Stimulated activated CD4-positive, alpha-beta T cell treated with anti-CD3 and anti-CD28 coated beads, Interleukin-4, amount 100 ng/mL, for 1 hour (primary cell): ENCODE results near the gene LUC7L.
"Not testable (repeated sequence)": the region's sequence is repeated elsewhere in the genome, so short reads cannot be mapped to it uniquely, and the experiment has no call there.

Experiments
- DNase-seq: peaks from one replicate; pipeline ENCODE4 v3.0.0-alpha.2; 2020

The LUC7L gene

DNA sequence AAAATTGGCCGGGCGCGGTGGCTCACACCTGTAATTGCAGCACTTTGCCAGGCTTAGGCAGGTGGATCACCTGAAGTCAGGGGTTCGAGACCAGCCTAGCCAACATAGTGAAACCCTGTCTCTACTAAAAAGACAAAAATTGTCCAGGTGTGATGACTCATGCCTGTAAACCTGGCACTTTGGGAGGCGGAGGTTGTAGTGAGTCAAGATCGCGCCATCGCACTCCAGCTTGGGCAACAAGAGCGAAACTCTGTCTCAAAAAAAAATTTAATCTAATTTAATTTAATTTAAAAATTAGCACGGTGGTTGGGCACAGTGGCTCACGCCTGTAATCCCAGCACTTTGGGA lies 50.6 kb downstream of the LUC7L start:
- DNase-seq = no peak

DNA sequence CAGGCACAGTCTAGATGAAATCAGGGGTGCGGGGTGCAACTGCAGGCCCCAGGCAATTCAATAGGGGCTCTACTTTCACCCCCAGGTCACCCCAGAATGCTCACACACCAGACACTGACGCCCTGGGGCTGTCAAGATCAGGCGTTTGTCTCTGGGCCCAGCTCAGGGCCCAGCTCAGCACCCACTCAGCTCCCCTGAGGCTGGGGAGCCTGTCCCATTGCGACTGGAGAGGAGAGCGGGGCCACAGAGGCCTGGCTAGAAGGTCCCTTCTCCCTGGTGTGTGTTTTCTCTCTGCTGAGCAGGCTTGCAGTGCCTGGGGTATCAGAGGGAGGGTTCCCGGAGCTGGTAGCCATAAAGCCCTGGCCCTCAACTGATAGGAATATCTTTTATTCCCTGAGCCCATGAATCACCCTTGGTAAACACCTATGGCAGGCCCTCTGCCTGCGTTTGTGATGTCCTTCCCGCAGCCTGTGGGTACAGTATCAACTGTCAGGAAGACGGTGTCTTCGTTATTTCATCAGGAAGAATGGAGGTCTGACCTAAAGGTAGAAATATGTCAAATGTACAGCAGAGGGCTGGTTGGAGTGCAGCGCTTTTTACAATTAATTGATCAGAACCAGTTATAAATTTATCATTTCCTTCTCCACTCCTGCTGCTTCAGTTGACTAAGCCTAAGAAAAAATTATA lies 51.1 kb downstream of the LUC7L start:
- no peak for DNase-seq

DNA sequence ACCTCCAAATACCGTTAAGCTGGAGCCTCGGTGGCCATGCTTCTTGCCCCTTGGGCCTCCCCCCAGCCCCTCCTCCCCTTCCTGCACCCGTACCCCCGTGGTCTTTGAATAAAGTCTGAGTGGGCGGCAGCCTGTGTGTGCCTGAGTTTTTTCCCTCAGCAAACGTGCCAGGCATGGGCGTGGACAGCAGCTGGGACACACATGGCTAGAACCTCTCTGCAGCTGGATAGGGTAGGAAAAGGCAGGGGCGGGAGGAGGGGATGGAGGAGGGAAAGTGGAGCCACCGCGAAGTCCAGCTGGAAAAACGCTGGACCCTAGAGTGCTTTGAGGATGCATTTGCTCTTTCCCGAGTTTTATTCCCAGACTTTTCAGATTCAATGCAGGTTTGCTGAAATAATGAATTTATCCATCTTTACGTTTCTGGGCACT lies 51.8 kb downstream of the LUC7L start:
- DNase-seq = no peak

DNA sequence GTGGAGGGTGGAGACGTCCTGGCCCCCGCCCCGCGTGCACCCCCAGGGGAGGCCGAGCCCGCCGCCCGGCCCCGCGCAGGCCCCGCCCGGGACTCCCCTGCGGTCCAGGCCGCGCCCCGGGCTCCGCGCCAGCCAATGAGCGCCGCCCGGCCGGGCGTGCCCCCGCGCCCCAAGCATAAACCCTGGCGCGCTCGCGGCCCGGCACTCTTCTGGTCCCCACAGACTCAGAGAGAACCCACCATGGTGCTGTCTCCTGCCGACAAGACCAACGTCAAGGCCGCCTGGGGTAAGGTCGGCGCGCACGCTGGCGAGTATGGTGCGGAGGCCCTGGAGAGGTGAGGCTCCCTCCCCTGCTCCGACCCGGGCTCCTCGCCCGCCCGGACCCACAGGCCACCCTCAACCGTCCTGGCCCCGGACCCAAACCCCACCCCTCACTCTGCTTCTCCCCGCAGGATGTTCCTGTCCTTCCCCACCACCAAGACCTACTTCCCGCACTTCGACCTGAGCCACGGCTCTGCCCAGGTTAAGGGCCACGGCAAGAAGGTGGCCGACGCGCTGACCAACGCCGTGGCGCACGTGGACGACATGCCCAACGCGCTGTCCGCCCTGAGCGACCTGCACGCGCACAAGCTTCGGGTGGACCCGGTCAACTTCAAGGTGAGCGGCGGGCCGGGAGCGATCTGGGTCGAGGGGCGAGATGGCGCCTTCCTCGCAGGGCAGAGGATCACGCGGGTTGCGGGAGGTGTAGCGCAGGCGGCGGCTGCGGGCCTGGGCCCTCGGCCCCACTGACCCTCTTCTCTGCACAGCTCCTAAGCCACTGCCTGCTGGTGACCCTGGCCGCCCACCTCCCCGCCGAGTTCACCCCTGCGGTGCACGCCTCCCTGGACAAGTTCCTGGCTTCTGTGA lies 52.5 kb downstream of the LUC7L start, which contains the start of gene HBA1:
Gene HBA1, plus strand, starts transcription at position 204 of the 906 bp plus-strand sequence. Its CDS starts 37 bp downstream, at position 241.
- not testable (repeated sequence) for DNase-seq

DNA sequence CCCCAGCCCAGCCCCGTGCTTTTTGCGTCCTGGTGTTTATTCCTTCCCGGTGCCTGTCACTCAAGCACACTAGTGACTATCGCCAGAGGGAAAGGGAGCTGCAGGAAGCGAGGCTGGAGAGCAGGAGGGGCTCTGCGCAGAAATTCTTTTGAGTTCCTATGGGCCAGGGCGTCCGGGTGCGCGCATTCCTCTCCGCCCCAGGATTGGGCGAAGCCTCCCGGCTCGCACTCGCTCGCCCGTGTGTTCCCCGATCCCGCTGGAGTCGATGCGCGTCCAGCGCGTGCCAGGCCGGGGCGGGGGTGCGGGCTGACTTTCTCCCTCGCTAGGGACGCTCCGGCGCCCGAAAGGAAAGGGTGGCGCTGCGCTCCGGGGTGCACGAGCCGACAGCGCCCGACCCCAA lies 53.2 kb downstream of the LUC7L start:
- DNase-seq = not testable (repeated sequence)

DNA sequence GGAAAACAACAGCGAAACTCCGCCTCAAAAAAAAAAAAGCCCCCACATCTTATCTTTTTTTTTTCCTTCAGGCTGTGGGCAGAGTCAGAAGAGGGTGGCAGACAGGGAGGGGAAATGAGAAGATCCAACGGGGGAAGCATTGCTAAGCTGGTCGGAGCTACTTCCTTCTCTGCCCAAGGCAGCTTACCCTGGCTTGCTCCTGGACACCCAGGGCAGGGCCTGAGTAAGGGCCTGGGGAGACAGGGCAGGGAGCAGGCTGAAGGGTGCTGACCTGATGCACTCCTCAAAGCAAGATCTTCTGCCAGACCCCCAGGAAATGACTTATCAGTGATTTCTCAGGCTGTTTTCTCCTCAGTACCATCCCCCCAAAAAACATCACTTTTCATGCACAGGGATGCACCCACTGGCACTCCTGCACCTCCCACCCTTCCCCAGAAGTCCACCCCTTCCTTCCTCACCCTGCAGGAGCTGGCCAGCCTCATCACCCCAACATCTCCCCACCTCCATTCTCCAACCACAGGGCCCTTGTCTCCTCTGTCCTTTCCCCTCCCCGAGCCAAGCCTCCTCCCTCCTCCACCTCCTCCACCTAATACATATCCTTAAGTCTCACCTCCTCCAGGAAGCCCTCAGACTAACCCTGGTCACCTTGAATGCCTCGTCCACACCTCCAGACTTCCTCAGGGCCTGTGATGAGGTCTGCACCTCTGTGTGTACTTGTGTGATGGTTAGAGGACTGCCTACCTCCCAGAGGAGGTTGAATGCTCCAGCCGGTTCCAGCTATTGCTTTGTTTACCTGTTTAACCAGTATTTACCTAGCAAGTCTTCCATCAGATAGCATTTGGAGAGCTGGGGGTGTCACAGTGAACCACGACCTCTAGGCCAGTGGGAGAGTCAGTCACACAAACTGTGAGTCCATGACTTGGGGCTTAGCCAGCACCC lies 54.0 kb downstream of the LUC7L start:
- DNase-seq = no peak

DNA sequence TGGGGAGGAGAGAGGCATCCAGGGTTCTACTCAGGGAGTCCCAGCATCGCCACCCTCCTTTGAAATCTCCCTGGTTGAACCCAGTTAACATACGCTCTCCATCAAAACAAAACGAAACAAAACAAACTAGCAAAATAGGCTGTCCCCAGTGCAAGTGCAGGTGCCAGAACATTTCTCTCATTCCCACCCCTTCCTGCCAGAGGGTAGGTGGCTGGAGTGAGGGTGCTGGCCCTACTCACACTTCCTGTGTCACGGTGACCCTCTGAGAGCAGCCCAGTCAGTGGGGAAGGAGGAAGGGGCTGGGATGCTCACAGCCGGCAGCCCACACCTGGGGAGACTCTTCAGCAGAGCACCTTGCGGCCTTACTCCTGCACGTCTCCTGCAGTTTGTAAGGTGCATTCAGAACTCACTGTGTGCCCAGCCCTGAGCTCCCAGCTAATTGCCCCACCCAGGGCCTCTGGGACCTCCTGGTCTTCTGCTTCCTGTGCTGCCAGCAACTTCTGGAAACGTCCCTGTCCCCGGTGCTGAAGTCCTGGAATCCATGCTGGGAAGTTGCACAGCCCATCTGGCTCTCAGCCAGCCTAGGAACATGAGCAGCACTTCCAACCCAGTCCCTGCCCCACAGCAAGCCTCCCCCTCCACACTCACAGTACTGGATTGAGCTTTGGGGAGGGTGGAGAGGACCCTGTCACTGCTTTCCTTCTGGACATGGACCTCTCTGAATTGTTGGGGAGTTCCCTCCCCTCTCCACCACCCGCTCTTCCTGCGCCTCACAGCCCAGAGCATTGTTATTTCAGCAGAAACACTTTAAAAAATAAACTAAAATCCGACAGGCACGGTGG lies 55.1 kb downstream of the LUC7L start:
- not testable (repeated sequence) for DNase-seq

DNA sequence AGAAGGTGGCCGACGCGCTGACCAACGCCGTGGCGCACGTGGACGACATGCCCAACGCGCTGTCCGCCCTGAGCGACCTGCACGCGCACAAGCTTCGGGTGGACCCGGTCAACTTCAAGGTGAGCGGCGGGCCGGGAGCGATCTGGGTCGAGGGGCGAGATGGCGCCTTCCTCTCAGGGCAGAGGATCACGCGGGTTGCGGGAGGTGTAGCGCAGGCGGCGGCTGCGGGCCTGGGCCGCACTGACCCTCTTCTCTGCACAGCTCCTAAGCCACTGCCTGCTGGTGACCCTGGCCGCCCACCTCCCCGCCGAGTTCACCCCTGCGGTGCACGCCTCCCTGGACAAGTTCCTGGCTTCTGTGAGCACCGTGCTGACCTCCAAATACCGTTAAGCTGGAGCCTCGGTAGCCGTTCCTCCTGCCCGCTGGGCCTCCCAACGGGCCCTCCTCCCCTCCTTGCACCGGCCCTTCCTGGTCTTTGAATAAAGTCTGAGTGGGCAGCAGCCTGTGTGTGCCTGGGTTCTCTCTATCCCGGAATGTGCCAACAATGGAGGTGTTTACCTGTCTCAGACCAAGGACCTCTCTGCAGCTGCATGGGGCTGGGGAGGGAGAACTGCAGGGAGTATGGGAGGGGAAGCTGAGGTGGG lies 55.9 kb downstream of the LUC7L start:
- not testable (repeated sequence) for DNase-seq

DNA sequence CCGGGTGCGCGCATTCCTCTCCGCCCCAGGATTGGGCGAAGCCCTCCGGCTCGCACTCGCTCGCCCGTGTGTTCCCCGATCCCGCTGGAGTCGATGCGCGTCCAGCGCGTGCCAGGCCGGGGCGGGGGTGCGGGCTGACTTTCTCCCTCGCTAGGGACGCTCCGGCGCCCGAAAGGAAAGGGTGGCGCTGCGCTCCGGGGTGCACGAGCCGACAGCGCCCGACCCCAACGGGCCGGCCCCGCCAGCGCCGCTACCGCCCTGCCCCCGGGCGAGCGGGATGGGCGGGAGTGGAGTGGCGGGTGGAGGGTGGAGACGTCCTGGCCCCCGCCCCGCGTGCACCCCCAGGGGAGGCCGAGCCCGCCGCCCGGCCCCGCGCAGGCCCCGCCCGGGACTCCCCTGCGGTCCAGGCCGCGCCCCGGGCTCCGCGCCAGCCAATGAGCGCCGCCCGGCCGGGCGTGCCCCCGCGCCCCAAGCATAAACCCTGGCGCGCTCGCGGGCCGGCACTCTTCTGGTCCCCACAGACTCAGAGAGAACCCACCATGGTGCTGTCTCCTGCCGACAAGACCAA lies 56.8 kb downstream of the LUC7L start, which contains the start of gene HBA2:
Gene HBA2, plus strand, starts transcription at position 503 of the 568 bp plus-strand sequence. Its CDS starts 37 bp downstream, at position 540.
- DNase-seq = not testable (repeated sequence)

DNA sequence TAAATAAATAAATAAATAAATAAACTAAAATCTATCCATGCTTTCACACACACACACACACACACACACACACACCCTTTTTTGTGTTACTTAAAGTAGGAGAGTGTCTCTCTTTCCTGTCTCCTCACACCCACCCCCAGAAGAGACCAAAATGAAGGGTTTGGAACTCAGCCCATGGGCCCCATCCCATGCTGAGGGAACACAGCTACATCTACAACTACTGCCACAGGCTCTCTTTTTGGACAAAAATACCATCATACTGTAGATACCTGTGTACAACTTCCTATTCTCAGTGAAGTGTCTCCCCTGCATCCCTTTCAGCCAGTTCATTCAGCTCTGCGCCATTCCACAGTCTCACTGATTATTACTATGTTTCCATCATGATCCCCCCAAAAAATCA lies 58.5 kb downstream of the LUC7L start:
- no peak for DNase-seq

DNA sequence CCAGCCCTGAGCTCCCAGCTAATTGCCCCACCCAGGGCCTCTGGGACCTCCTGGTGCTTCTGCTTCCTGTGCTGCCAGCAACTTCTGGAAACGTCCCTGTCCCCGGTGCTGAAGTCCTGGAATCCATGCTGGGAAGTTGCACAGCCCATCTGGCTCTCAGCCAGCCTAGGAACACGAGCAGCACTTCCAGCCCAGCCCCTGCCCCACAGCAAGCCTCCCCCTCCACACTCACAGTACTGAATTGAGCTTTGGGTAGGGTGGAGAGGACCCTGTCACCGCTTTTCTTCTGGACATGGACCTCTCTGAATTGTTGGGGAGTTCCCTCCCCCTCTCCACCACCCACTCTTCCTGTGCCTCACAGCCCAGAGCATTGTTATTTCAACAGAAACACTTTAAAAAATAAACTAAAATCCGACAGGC lies 59.2 kb downstream of the LUC7L start:
- DNase-seq = not testable (repeated sequence)

DNA sequence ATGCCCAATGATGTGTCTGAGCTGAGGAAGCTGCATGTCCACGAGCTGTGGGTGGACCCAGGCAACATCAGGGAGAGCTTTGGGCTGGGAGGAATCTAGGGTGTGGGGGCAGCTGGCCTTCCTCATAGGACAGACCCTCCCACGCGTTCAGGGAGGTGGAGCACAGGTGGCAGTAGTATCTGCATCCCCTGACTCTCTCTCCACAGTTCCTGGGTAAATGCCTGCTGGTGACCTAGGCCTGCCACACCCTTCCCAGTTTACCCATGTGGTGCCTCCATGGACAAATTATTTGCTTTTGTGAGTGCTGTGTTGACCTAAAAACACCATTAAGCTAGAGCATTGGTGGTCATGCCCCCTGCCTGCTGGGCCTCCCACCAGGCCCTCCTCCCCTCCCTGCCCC lies 60.2 kb downstream of the LUC7L start:
- no peak for DNase-seq

DNA sequence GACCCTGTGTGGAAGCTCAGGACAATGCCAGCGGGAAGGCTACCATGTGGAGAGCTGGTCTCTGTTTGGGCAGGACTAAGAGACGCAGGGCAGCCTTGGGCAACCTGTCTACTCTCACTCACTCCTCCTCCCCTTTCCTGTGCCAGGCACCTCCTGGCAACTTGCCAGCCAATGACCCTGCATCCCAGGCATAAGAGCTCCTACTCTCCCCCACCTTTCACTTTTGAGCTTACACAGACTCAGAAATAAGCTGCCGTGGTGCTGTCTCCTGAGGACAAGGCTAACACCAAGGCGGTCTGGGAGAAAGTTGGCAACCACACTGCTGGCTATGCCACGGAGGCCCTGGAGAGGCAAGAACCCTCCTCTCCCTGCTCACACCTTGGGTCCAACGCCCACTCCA lies 60.8 kb downstream of the LUC7L start:
- no peak for DNase-seq

DNA sequence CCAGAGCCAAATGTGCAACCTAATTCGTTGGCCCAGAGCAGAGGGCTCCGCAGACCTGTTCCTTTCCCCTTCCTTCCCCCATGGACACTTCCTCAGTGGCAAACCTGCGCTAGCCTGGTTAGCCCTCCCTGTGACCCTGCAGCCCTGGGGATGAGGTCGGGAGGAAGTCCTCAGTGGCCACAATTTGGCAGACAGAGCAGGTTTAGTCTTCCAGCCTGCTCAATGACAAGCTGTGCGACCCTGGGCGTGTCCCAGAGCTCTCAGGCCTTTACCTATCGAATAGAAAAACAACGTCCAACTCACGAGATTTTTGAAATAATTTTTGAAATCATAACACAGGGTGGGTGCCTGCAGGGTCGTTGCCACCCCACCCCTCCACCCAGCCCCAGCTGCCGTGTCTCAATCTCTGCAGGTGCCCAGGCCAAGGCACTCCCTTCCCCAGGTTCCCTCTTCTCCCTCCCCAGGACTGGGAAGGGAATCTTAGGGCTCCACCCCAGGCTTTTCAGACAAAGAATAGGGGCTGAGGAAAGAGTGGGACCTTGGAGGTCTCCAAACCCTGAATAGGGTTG lies 62.0 kb downstream of the LUC7L start:
- no peak for DNase-seq

DNA sequence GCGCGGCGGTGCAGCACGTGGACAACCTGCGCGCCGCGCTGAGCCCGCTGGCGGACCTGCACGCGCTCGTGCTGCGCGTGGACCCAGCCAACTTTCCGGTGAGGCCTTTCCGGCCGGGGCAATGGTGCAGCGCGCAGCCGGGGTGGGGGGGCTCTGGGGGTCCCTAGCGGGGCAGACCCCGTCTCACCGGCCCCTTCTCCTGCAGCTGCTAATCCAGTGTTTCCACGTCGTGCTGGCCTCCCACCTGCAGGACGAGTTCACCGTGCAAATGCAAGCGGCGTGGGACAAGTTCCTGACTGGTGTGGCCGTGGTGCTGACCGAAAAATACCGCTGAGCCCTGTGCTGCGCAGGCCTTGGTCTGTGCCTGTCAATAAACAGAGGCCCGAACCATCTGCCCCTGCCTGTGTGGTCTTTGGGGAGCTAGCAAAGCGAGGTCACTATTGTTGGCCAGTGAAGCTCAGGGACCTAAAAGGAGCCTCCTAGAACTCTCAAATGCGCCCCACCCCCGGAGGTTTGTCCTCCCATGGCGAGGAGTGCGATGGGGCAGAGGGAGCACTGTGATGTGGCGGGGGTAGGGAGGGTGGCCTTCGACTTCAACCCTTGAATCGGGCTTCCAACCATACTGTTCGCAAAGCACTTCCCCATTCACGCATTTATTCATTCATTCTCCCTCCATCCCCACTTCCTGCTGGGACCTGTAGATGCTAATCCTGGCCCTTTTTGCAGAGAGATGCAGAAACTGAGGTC lies 62.7 kb downstream of the LUC7L start:
- DNase-seq = peak; percentile 16

DNA sequence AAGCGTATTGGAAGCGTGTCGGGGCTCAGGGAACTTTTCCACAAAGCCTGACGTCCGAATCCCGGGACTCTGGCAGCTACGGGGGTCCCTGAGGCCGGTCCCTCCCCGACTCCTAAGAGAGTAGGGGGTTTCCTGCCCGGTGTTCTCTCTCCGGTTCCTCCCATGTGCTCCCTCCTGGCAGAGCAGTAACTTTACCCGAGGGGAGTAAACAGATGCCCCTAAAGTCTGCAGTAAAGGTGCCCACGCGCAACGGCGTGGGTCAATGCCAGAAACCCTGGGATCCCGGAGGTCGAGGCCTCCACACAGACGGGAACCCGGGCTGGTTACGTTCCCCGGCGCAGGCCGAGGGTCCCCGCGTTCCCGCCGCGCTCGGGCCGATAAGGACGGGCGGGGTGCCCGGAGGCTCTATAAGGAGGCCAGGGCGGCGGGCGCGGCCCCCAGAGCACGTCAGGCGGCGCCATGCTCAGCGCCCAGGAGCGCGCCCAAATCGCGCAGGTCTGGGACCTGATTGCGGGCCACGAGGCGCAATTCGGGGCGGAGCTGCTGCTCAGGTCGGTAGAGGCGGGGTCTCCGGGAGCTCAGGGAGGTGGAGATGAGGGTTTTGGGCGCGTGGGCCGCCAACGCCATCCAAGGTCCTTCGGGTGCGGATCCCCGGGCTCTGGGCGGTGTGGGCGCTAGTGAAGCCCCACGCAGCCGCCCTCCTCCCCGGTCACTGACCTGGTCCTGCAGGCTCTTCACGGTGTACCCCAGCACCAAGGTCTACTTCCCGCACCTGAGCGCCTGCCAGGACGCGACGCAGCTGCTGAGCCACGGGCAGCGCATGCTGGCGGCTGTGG lies 63.5 kb downstream of the LUC7L start, which contains the start of gene HBM:
Gene HBM, plus strand, starts transcription at position 440 of the 836 bp plus-strand sequence. Its CDS starts 20 bp downstream, at position 460.
- peak; percentile 26 for DNase-seq

DNA sequence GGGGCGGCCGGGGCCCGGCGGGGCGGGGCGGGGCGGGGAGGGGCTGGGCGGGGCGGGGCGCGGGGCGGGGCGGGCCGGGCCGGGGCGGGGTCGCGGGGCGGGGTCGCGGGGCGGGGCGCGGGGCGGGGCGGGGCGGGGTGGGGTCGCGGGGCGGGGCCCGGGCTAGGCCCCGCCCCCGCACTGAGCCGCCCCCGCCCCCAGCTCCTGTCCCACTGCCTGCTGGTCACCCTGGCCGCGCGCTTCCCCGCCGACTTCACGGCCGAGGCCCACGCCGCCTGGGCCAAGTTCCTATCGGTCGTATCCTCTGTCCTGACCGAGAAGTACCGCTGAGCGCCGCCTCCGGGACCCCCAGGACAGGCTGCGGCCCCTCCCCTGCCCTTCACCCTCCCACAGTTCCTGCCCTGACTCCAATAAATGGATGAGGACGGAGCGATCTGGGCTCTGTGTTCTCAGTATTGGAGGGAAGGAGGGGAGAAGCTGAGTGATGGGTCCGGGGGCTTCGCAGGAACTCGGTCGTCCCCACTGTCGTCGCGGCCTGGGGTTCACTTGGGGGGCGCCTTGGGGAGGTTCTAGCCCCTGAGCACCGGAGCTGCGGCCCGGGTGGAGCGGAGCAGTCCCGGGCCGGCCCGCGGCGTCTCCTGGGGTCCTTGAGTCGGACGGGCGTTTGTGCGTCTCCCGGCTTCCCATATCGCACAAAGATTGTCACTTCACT lies 64.3 kb downstream of the LUC7L start:
- no peak for DNase-seq
